ENCODE measurements around the gene ZNF580.

ZNF580 gene

DNA sequence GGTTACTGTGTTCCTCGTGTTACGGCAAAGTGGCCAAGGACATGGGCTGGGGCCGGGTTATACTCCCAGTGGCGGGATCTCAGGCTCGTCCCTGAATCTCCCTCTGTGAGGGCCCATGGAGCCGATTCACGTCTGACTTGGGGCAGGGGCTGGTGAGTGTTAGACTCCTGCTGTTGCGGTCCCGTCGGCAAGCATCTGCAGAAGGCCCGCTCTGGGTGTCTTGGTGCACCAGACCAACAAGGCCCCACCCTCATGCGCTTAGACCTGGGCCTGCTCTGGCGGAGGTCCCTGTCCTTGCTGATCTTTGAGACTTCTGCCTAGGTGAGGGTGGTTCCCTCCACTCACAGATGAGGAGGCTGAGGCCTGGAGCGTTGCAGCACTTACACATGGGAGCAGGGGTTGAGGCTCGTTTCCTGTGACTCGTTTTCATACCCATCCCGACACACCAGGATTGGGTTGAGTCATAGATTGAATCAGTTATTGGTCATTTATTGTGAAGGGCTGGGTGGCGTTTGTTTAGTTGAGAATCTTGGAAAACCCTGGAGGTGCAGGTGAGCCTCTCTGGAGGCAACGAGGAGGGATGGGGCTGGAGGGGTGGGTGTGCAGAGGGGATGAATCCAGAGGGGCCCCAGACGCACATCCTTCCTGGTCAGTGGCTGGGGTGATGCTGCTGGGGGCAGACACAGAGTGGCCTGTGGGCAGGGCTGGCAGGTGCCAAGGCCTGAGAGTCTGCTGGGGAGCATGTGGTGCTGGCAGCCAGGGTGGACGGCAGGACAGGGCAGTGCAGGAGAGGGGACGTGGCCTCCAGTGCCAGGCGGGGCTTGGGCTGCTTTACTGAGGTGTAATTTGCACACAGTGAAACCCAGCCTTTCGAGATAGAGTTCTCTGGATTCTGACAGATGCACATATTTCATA lies 38.8 kb downstream of the ZNF580 start:
- DNase-seq, result peak; percentile 14

GRCh38 chr19:55680339-55681130 lies 39.7 kb downstream of the ZNF580 start:
- no peak for DNase-seq

DNA sequence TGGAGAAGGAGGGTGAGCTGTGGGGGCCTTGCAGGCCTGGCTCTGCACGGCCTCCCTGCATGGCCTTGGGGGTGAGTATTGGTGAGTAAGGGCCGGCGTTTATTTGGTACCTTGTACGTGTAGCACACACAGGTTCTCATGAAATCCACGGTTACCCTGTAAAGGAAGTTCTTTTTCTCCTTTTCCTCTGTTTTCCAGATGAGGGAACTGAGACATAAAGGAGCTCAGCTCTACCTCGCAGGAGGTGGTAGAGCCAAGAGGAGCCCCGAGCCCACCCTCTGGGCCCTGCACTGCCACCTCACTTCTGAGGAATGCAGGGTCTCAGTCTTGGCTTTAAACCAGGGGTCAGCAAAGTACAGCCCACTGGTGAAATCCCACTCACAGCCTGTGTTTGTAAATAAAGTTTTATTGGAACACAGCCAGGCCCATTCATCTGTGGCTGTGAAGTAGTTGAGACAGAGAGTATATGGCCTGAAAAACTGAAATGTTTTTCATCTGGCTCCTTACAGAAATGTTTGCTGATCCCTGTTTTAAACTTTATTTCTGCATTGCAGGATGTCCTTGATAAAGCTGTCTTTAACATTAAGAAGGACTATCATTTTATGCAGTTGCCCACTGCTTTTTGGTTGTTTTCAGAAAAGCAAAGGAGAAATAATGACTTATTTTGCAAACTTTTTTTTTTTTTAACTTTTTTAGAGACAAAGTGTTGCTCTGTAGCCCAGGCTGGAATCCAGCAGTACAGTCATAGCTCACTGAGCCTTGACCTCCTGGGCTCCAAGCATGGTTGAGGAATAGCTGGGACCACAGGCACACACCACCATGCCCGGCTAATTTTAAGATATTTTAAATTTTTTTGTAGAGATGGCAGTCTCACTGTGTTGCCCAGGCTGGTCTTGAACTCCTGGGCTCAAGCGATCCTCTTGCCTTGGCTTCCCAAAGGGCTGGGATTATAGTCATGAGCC lies 40.6 kb downstream of the ZNF580 start:
- no peak for DNase-seq

GRCh38 chr19:55683449-55684261 lies 42.9 kb downstream of the ZNF580 start:
- no peak for DNase-seq

- DNase-seq, result no peak
Measured at GRCh38 chr19:55684946-55685681, 44.3 kb downstream of the ZNF580 start.

DNA sequence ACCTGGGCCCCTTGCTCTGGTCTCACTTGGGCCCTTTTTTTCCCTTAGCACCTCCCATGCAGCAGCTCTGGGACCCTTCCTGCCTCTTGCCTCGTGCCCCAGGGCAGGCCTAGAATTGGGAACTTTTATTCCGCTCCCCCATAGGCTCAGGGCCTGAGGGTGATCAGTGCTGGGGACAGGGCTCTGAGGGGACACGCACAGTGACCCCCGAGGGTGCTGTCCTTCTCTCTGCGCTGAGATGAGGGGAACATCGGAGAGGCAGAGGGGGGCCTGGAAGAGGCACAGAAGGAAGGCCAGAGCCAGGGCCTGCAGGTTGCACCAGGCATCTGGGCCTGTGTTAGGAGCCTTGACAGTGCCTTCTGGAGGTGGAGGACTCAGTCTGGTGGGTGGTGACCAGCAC lies 45.0 kb downstream of the ZNF580 start:
- DNase-seq, result no peak

- no peak for DNase-seq
Measured at GRCh38 chr19:55686311-55687050, 45.7 kb downstream of the ZNF580 start.

GRCh38 chr19:55687281-55688201 lies 46.7 kb downstream of the ZNF580 start:
- no peak for DNase-seq

GRCh38 chr19:55688422-55689218 lies 47.8 kb downstream of the ZNF580 start:
- DNase-seq, result no peak

- no peak for DNase-seq
Measured at GRCh38 chr19:55689411-55690108, 48.8 kb downstream of the ZNF580 start.

- no peak for DNase-seq
Measured at GRCh38 chr19:55690109-55690768, 49.4 kb downstream of the ZNF580 start.

DNA sequence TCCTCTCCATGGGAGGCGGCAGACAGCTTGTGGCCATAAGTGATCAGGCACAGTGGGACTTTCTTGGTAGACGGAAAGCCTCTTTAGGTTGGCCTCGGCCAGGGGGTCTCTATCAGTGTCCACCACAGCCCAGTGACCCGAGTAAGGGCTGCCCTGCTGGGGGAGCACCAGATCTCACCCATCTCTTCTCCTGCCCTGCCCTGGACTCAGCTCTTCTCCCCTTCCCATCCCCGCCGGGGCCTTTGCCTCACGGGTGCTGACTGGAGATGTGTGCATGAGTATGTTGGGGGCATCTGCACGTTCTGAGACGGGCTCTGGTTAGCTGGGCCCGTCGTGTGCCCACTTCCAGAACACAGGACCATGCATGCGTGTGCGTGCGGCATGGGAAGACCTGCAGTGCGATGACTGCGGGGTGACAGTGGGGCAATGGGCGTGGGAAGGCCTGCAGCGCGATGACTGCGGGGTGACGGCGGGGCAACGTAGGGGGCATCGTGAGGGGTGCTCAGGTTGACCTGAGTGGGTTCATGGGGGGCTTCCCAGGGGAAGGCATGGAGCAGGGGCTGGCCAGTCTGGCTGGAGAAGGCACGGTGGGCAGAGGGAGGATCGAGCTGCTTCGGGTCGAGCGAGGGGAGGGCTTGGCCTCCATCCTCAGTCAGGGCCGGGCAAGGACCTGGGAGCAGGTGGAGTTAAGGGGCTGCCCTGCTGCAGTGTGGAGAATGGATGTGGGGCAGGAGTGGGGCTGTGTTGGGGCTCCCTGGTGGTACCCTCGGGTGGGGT lies 50.2 kb downstream of the ZNF580 start:
- no peak for DNase-seq

GRCh38 chr19:55691561-55692481 lies 51.0 kb downstream of the ZNF580 start:
- DNase-seq, result no peak

GRCh38 chr19:55692681-55693081 lies 51.9 kb downstream of the ZNF580 start:
- no peak for DNase-seq
